H1 (cell line): ENCODE results near the gene SMCHD1. TPM values are rescaled to one million over a fixed set of nuclear protein-coding genes. Genes with fewer than 3 reads are reported as not detected.
"Not testable (repeated sequence)": the region's sequence is repeated elsewhere in the genome, so short reads cannot be mapped to it uniquely, and the experiment has no call there.

Source experiments
- CTCF ChIA-PET: fragments of 300-600 bp; sonication (Branson Sonifier 250); formaldehyde crosslinking; loops from one replicate; lab custom pipeline; 2021; ENCODE audit not compliant: partially characterized antibody; lab: Charles Lee
- POLR2A ChIA-PET: fragments of 300-600 bp; sonication (Branson Sonifier 250); formaldehyde crosslinking; loops from one replicate; lab custom pipeline; 2021; ENCODE audit warnings: inconsistent platforms; ENCODE audit not compliant: partially characterized antibody; lab: Charles Lee
- DNase-seq, 2 experiments: peaks; one replicate each; pipeline versions ENCODE4 v3.0.0 to v3.0.0-alpha.2; 2010 to 2022; ENCODE audit warnings: low spot score in 2 of 2, low read depth in 1 of 2, mixed read lengths in 1 of 2
- FAIRE-seq: peaks from 2 replicates; lab custom pipeline; 2011; peaks lifted over from hg19 to GRCh38; lab: Jason Lieb, UNC
- H2AFZ ChIP-seq: 2 replicates; pipeline ENCODE4 v1.8.1; 2012; ENCODE audit warnings: low read length, inconsistent platforms
- H2AK5ac ChIP-seq: 2 replicates; pipeline ENCODE4 v1.6.1; 2013; ENCODE audit warnings: low read depth, low read length
- H2BK120ac ChIP-seq: replicated peaks from 2 replicates; pipeline ENCODE3; 2013; ENCODE audit warnings: low read depth, low read length, inconsistent platforms
- H2BK12ac ChIP-seq: 2 replicates; pipeline ENCODE4 v1.6.1; 2013; ENCODE audit warnings: low read depth, low read length
- H2BK15ac ChIP-seq: 2 replicates; pipeline ENCODE4 v1.6.1; 2013; ENCODE audit warnings: low read length
- H2BK20ac ChIP-seq: 2 replicates; pipeline ENCODE4 v1.6.1; 2013; ENCODE audit warnings: low read length
- H2BK5ac ChIP-seq: 2 replicates; pipeline ENCODE4 v1.6.1; 2013; ENCODE audit warnings: low read depth, low read length
- H3K14ac ChIP-seq: 2 replicates; pipeline ENCODE4 v1.6.1; 2013; ENCODE audit warnings: inconsistent platforms; ENCODE audit not compliant: insufficient read length
- H3K18ac ChIP-seq: 2 replicates; pipeline ENCODE4 v1.6.1; 2013; ENCODE audit warnings: low read length; ENCODE audit errors: extremely low read depth
- H3K23ac ChIP-seq: 2 replicates; pipeline ENCODE4 v1.6.1; 2013; ENCODE audit warnings: inconsistent platforms; ENCODE audit not compliant: insufficient read length
- H3K23me2 ChIP-seq: 2 replicates; pipeline ENCODE4 v1.6.1; 2013; ENCODE audit warnings: low read depth, low read length
- H3K27ac ChIP-seq: 2 replicates; pipeline ENCODE4 v1.6.1; 2011; ENCODE audit warnings: low read depth, low read length, inconsistent platforms
- H3K27me3 ChIP-seq, 4 experiments: replicated peaks in 1 of 4; 1 replicate in 1 of 4; 2 replicates in 3 of 4; pipeline versions ENCODE4 v1.6.1 to v1.8.1; 2011 to 2013; ENCODE audit warnings: low read length in 3 of 4, mild to moderate bottlenecking in 3 of 4, inconsistent platforms in 2 of 4, mixed read lengths in 2 of 4, moderate library complexity in 1 of 4; ENCODE audit not compliant: control insufficient read depth in 3 of 4, insufficient read depth in 3 of 4; ENCODE audit errors: extremely low read depth in 1 of 4
- H3K36me3 ChIP-seq, 4 experiments: 2 replicates each; pipeline versions ENCODE4 v1.6.1 to v1.8.1; 2011 to 2013; ENCODE audit warnings: mild to moderate bottlenecking in 4 of 4, low read length in 3 of 4, moderate library complexity in 2 of 4, control low read depth in 1 of 4, inconsistent platforms in 1 of 4; ENCODE audit not compliant: insufficient read depth in 4 of 4, control insufficient read depth in 2 of 4
- H3K4ac ChIP-seq: replicated peaks from 2 replicates; pipeline ENCODE3; 2013; ENCODE audit warnings: low read length, low read depth, mixed read lengths, inconsistent platforms; ENCODE audit not compliant: insufficient read length
- H3K4me1 ChIP-seq, 4 experiments: replicated peaks in 1 of 4; 1 replicate in 1 of 4; 2 replicates in 3 of 4; pipeline versions ENCODE4 v1.6.1 to v1.8.1; 2011 to 2013; ENCODE audit warnings: low read length in 3 of 4, inconsistent platforms in 2 of 4, mixed read lengths in 1 of 4; ENCODE audit not compliant: insufficient read depth in 4 of 4, control insufficient read depth in 3 of 4
- H3K4me2 ChIP-seq, 2 experiments: 2 replicates each; pipeline versions ENCODE4 v1.6.1 to v1.8.1; 2011 to 2013; ENCODE audit warnings: low read depth in 2 of 2, low read length in 2 of 2, control low read depth in 1 of 2, inconsistent platforms in 1 of 2, mild to moderate bottlenecking in 1 of 2; ENCODE audit not compliant: insufficient read depth in 1 of 2
- H3K4me3 ChIP-seq, 4 experiments: fragments of 200-600, 300-600 bp in 1 of 4; sonication (generic), shearing (Covaris generic), sonication (Bioruptor Twin) in 1 of 4; 2 replicates each; pipeline versions ENCODE4 v1.5.1 to v1.8.1; 2011 to 2016; ENCODE audit warnings: low read length in 4 of 4, low read depth in 3 of 4, control low read depth in 2 of 4, inconsistent platforms in 2 of 4, mild to moderate bottlenecking in 2 of 4, mixed read lengths in 1 of 4, moderate library complexity in 1 of 4; ENCODE audit not compliant: insufficient read depth in 2 of 4; ENCODE audit errors: extremely low read depth in 1 of 4
- H3K56ac ChIP-seq: replicated peaks from 2 replicates; pipeline ENCODE3; 2013; ENCODE audit warnings: low read depth, mild to moderate bottlenecking, mixed read lengths, low read length, inconsistent platforms; ENCODE audit not compliant: insufficient read length
- H3K79me1 ChIP-seq: 2 replicates; pipeline ENCODE4 v1.6.1; 2013; ENCODE audit warnings: low read depth, low read length, control low read depth
- H3K79me2 ChIP-seq, 2 experiments: 2 replicates each; pipeline versions ENCODE4 v1.6.1 to v1.8.1; 2012 to 2013; ENCODE audit warnings: low read length in 2 of 2, mild to moderate bottlenecking in 2 of 2, inconsistent platforms in 1 of 2; ENCODE audit not compliant: insufficient read depth in 2 of 2, control insufficient read depth in 1 of 2
- H3K9ac ChIP-seq, 4 experiments: replicated peaks in 1 of 4; 1 replicate in 1 of 4; 2 replicates in 3 of 4; pipeline versions ENCODE4 v1.6.1 to v1.8.1; 2011 to 2013; ENCODE audit warnings: low read depth in 3 of 4, low read length in 3 of 4, control low read depth in 2 of 4, mild to moderate bottlenecking in 2 of 4, moderate library complexity in 2 of 4, inconsistent platforms in 1 of 4; ENCODE audit errors: extremely low read depth in 1 of 4
- H3K9me3 ChIP-seq, 2 experiments: 2 replicates each; pipeline versions ENCODE4 v1.6.1 to v1.8.1; 2012 to 2013; ENCODE audit warnings: mild to moderate bottlenecking in 2 of 2, moderate library complexity in 2 of 2, control low read depth in 1 of 2, inconsistent platforms in 1 of 2, low read depth in 1 of 2, low read length in 1 of 2, mixed read lengths in 1 of 2; ENCODE audit not compliant: insufficient read depth in 2 of 2
- H4K20me1 ChIP-seq, 2 experiments: replicated peaks in 1 of 2; 2 replicates each; pipeline versions ENCODE3 to v1.8.1; 2011 to 2013; ENCODE audit warnings: inconsistent platforms in 2 of 2, low read length in 2 of 2, mild to moderate bottlenecking in 1 of 2; ENCODE audit not compliant: insufficient read depth in 2 of 2, control insufficient read depth in 1 of 2
- H4K5ac ChIP-seq: 2 replicates; pipeline ENCODE4 v1.6.1; 2013; ENCODE audit warnings: low read length, low read depth, mixed read lengths, inconsistent platforms; ENCODE audit not compliant: insufficient read length
- H4K8ac ChIP-seq: 2 replicates; pipeline ENCODE4 v1.8.0; 2013; ENCODE audit warnings: mild to moderate bottlenecking, moderate library complexity, low read length, inconsistent platforms; ENCODE audit not compliant: insufficient read depth; ENCODE audit errors: extremely low read depth
- H4K91ac ChIP-seq: replicated peaks from 2 replicates; pipeline ENCODE3; 2013; ENCODE audit warnings: low read length, mixed read lengths, inconsistent platforms; ENCODE audit not compliant: insufficient read length
- WGBS, 2 experiments: shearing (Covaris generic) in 1 of 2; methylation state at CpG; one replicate each; pipeline versions ENCODE4 v1.1.6 to v1.1.7; 2013 to 2015; ENCODE audit warnings: low lambda C conversion rate in 2 of 2, mixed read lengths in 2 of 2, inconsistent platforms in 1 of 2, low coverage in 1 of 2, missing lambda C conversion rate in 1 of 2; ENCODE audit not compliant: insufficient replicate concordance in 2 of 2, insufficient coverage in 1 of 2, insufficient read length in 1 of 2; ENCODE audit errors: extremely low coverage in 1 of 2, missing lambda C conversion rate in 1 of 2; 5-methylcytosine and 5-hydroxymethylcytosine counted together
- polyA plus RNA-seq, 7 experiments: library from polyadenylated mRNA; depleted of rRNA in 3 of 7; stranded (reverse) in 5 of 7; unstranded in 2 of 7; fragments of >200 nt in 5 of 7; fragments of 200-250 nt in 2 of 7; gene quantifications; 1 replicate in 5 of 7; 2 replicates in 1 of 7; 4 replicates in 1 of 7; pipeline versions ENCODE4 v1.2.1 to v1.2.3, GENCODE V29; 2011 to 2013; ENCODE audit warnings: missing spikeins in 2 of 7, mixed read lengths in 2 of 7
- total RNA-seq: library from RNA; stranded (reverse); fragmentation: NEBNext Ultra II Directional; extraction: Animal tissue kit (Norgen Biotek cat#: 25700); gene quantifications from 2 replicates; pipeline ENCODE4 v1.2.1, GENCODE V29; 2021

The SMCHD1 gene
- total and polyA plus RNA-seq, 2 of the 8 experiments (the other 6 are each of a cell fraction or from before 2014, with no cell fraction given), result 9.3 to 32.0 TPM

DNA sequence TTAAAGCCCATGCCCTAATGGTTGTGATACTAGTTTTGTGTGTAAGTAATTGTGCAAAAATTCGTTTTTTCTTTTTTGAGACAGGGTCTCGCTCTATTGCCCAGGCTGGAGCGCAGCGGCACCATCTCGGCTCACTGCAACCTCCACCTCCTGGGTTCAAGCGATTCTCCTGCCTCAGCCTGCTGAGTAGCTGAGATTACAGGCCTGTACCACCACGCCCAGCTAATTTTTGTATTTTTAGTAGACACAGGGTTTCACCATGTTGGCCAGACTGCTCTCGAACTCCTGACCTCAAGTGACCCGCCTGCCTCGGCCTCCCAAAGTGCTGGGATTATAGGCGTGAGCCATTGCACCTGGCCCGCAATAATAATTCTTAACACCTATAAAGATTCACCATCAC, 196.9 kb downstream of the SMCHD1 start:
- FAIRE-seq, H3K23ac ChIP-seq: not testable (repeated sequence)
- CTCF ChIA-PET, result interaction anchor here (0.8 kb wide), 1 partner anchor 299 kb away, joined by 3 read pairs; no protein-coding TSS in a partner anchor

More for the DNA sequence above, 196.9 kb downstream of the SMCHD1 start:
- H3K18ac ChIP-seq, H2BK15ac ChIP-seq, H4K91ac ChIP-seq, H3K56ac ChIP-seq, H3K9ac ChIP-seq, H4K8ac ChIP-seq, H3K9me3 ChIP-seq, H3K4me2 ChIP-seq, H3K4me3 ChIP-seq, POLR2A ChIA-PET, H3K27ac ChIP-seq, DNase-seq, H2AFZ ChIP-seq, H3K14ac ChIP-seq, H2BK12ac ChIP-seq, H2BK5ac ChIP-seq, H2BK20ac ChIP-seq, H4K20me1 ChIP-seq, H4K5ac ChIP-seq, H3K79me2 ChIP-seq, H3K4ac ChIP-seq, H2BK120ac ChIP-seq, H2AK5ac ChIP-seq, H3K23me2 ChIP-seq, H3K79me1 ChIP-seq, H3K4me1 ChIP-seq, H3K36me3 ChIP-seq: not testable (repeated sequence)
- 86% methylated on average over 12 of the region's 12 CpGs; no CpG with 5 or more reads in 1 of the 2 experiments for WGBS, 2 experiments
- peaks cover 3 to 20% (median 16%) of the 10 kb centered on the region in 4 experiments for H3K27me3 ChIP-seq
